ENCODE measurements around the gene KCNH4. TPM values are rescaled to one million over a fixed set of nuclear protein-coding genes. Genes with fewer than 3 reads are reported as not detected.

KCNH4 gene
- total RNA-seq, 1 donor from 2014 or later: not detected

- H3K4me3 Mint-ChIP-seq (ENCODE audit: unreplicated experiment): no peak overlapping the region
- DNase-seq (ENCODE audit: low spot score): no peak
- TF ChIP-seq CTCF (IDR thresholded peaks at IDR 0.05): no peak
- H3K27ac Mint-ChIP-seq (ENCODE audit: unreplicated experiment): no peak overlapping the region
- peaks cover 56% of the 10 kb centered on the region for H3K4me1 Mint-ChIP-seq (ENCODE audit: low read depth)
- peaks cover 6% of the 10 kb centered on the region for H3K36me3 Mint-ChIP-seq (ENCODE audit: low read depth)
- H3K27me3 Mint-ChIP-seq (ENCODE audit: low read depth): no peaks in the 10 kb centered on the region
- H3K9me3 Mint-ChIP-seq (ENCODE audit: low read depth): no peaks in the 10 kb centered on the region
Observed at GRCh38 chr17:42136654-42137051, 44.3 kb downstream of the KCNH4 start.

GRCh38 chr17:42135664-42136653, 45.0 kb downstream of the KCNH4 start:
- Mint-ChIP-seq H3K4me1 (ENCODE audit: low read depth) (peaks cover 55% of the 10 kb centered on the region), H3K27me3 (ENCODE audit: low read depth) (no peaks in the 10 kb centered on the region), H3K27ac (ENCODE audit: unreplicated experiment) (peak overlapping the region; percentile 65), H3K9me3 (ENCODE audit: low read depth) (no peaks in the 10 kb centered on the region), H3K4me3 (ENCODE audit: unreplicated experiment) (no peak overlapping the region), H3K36me3 (ENCODE audit: low read depth) (peaks cover 10% of the 10 kb centered on the region)
- TF ChIP-seq CTCF (IDR thresholded peaks at IDR 0.05): no peak
- no peak for DNase-seq (ENCODE audit: low spot score)

GRCh38 chr17:42135151-42135550, 45.8 kb downstream of the KCNH4 start:
- no peak overlapping the region for H3K4me3 Mint-ChIP-seq (ENCODE audit: unreplicated experiment)
- DNase-seq (ENCODE audit: low spot score): no peak
- peaks cover 57% of the 10 kb centered on the region for H3K4me1 Mint-ChIP-seq (ENCODE audit: low read depth)
- H3K27me3 Mint-ChIP-seq (ENCODE audit: low read depth): no peaks in the 10 kb centered on the region
- H3K27ac Mint-ChIP-seq (ENCODE audit: unreplicated experiment): peak overlapping the region; percentile 38
- peaks cover 15% of the 10 kb centered on the region for H3K36me3 Mint-ChIP-seq (ENCODE audit: low read depth)
- no peak for TF ChIP-seq CTCF (IDR thresholded peaks at IDR 0.05)
- no peaks in the 10 kb centered on the region for H3K9me3 Mint-ChIP-seq (ENCODE audit: low read depth)

GRCh38 chr17:42133461-42134041, 47.4 kb downstream of the KCNH4 start:
- DNase-seq (ENCODE audit: low spot score): no peak
- Mint-ChIP-seq H3K36me3 (ENCODE audit: low read depth) (peaks cover 18% of the 10 kb centered on the region), H3K9me3 (ENCODE audit: low read depth) (no peaks in the 10 kb centered on the region), H3K4me3 (ENCODE audit: unreplicated experiment) (no peak overlapping the region), H3K4me1 (ENCODE audit: low read depth) (peaks cover 52% of the 10 kb centered on the region), H3K27me3 (ENCODE audit: low read depth) (no peaks in the 10 kb centered on the region), H3K27ac (ENCODE audit: unreplicated experiment) (peak overlapping the region; percentile 91)
- no peak for TF ChIP-seq CTCF (IDR thresholded peaks at IDR 0.05)

- H3K4me3 Mint-ChIP-seq (ENCODE audit: unreplicated experiment): no peak overlapping the region
- H3K4me1 Mint-ChIP-seq (ENCODE audit: low read depth): peaks cover 46% of the 10 kb centered on the region
- H3K36me3 Mint-ChIP-seq (ENCODE audit: low read depth): peaks cover 23% of the 10 kb centered on the region
- no peak for DNase-seq (ENCODE audit: low spot score)
- TF ChIP-seq CTCF (IDR thresholded peaks at IDR 0.05): no peak
- H3K27ac Mint-ChIP-seq (ENCODE audit: unreplicated experiment): peak overlapping the region; percentile 91
- no peaks in the 10 kb centered on the region for H3K9me3 Mint-ChIP-seq (ENCODE audit: low read depth)
- H3K27me3 Mint-ChIP-seq (ENCODE audit: low read depth): no peaks in the 10 kb centered on the region
Observed at GRCh38 chr17:42132941-42133340, 48.0 kb downstream of the KCNH4 start.
